Transverse colon (tissue), 4 donors: Measurements from ENCODE around the gene CCPG1.

Source experiments
- EP300 ChIP-seq: sonication (generic); formaldehyde crosslinking; IDR thresholded peaks from one replicate; pipeline ENCODE4 v1.6.1; 2017; ENCODE audit warnings: antibody characterized with exemption, low read depth
- POLR2A ChIP-seq: fragments of 450-650 bp; IDR thresholded peaks from one replicate; pipeline ENCODE4 v1.6.1; 2016; ENCODE audit warnings: antibody characterized with exemption, mild to moderate bottlenecking, moderate library complexity
- POLR2AphosphoS5 ChIP-seq, 3 donors: sonication (generic); formaldehyde crosslinking; IDR thresholded peaks; one replicate each; pipeline ENCODE4 v1.6.1; 2016; ENCODE audit warnings: antibody characterized with exemption in 3 of 3
- TF ChIP-seq, protein P1 (sequence below), 5 experiments: fragments of 200-600 bp in 3 of 5; fragments of 450-650 bp in 2 of 5; sonication (generic) in 3 of 5; IDR thresholded peaks; 1 replicate in 2 of 5; 2 replicates in 3 of 5; pipeline ENCODE4 v1.5.1; 2016 to 2017; ENCODE audit warnings: antibody characterized with exemption in 5 of 5, inconsistent platforms in 3 of 5, mild to moderate bottlenecking in 2 of 5, moderate library complexity in 1 of 5

DNA sequence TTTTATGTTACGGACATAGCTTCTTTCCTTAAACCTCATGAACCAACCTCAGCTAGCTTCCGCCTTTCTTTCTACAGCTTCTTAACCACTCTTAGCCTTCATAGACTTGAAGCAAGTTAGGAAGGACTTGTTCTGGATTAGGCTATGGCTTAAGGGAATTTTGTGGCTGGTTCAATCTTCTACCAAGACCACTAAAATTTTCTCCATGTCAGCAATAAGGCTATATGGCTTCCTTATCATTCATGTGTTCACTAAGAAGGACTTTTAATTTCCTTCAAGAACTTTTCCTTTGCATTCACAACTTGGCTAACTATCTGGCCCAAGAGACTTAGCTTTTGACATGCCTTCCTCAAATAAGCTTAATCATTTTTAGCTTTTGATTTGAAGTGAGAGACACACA, 24.5 kb downstream of the CCPG1 start:
- TF ChIP-seq, protein P1, sequence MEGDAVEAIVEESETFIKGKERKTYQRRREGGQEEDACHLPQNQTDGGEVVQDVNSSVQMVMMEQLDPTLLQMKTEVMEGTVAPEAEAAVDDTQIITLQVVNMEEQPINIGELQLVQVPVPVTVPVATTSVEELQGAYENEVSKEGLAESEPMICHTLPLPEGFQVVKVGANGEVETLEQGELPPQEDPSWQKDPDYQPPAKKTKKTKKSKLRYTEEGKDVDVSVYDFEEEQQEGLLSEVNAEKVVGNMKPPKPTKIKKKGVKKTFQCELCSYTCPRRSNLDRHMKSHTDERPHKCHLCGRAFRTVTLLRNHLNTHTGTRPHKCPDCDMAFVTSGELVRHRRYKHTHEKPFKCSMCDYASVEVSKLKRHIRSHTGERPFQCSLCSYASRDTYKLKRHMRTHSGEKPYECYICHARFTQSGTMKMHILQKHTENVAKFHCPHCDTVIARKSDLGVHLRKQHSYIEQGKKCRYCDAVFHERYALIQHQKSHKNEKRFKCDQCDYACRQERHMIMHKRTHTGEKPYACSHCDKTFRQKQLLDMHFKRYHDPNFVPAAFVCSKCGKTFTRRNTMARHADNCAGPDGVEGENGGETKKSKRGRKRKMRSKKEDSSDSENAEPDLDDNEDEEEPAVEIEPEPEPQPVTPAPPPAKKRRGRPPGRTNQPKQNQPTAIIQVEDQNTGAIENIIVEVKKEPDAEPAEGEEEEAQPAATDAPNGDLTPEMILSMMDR (IDR thresholded peaks at IDR 0.05): no peak
- TF ChIP-seq POLR2A: no peak
- TF ChIP-seq POLR2AphosphoS5 (IDR thresholded peaks at IDR 0.05): no peak
- no peak for TF ChIP-seq EP300
